CD4-positive, alpha-beta T cell (primary cell): ENCODE data around the gene ABCC9. TPM values are rescaled to one million over a fixed set of nuclear protein-coding genes. Genes with fewer than 3 reads are reported as not detected.
"Not testable (repeated sequence)": the region's sequence is repeated elsewhere in the genome, so short reads cannot be mapped to it uniquely, and the experiment has no call there.

Source experiments
- ATAC-seq: fragments of 200-7000 bp; cut with Tn5 transposase; one replicate; pipeline ENCODE4 v1.10.0; 2022; ENCODE audit warnings: mild to moderate bottlenecking; ENCODE audit not compliant: poor library complexity
- CTCF ChIA-PET: fragments of 350-600 bp; sonication (Branson Sonifier 250); formaldehyde crosslinking; loops from one replicate; lab custom pipeline; 2021; ENCODE audit warnings: antibody characterized with exemption, inconsistent platforms; lab: Charles Lee
- POLR2A ChIA-PET: fragments of 350-600 bp; sonication (Branson Sonifier 250); formaldehyde crosslinking; loops from one replicate; lab custom pipeline; 2021; ENCODE audit warnings: antibody characterized with exemption, inconsistent platforms; lab: Charles Lee
- DNase-seq, 14 experiments: peaks; one replicate each; pipeline ENCODE4 v3.0.0-alpha.2; 2013 to 2020; ENCODE audit warnings: mixed read lengths in 2 of 14
- H3K27ac ChIP-seq, 2 donors: one replicate each; pipeline versions ENCODE4 v1.5.1 to v1.7.0; 2013; ENCODE audit warnings: low read length in 2 of 2, low read depth in 1 of 2, mild to moderate bottlenecking in 1 of 2
- H3K27me3 ChIP-seq, 2 experiments: 1 replicate in 1 of 2; 2 replicates in 1 of 2; pipeline versions ENCODE4 v1.6.1 to v1.7.0; 2013; ENCODE audit warnings: low read length in 2 of 2, control low read depth in 1 of 2, mild to moderate bottlenecking in 1 of 2, moderate library complexity in 1 of 2; ENCODE audit not compliant: insufficient read depth in 2 of 2, control insufficient read depth in 1 of 2
- H3K36me3 ChIP-seq: one replicate; pipeline ENCODE4 v1.6.1; 2013; ENCODE audit warnings: low read length, control low read depth; ENCODE audit not compliant: insufficient read depth
- H3K4me1 ChIP-seq: one replicate; pipeline ENCODE4 v1.6.1; 2013; ENCODE audit warnings: low read length, control low read depth; ENCODE audit not compliant: insufficient read depth
- H3K4me3 ChIP-seq: one replicate; pipeline ENCODE4 v1.5.1; 2013; ENCODE audit warnings: mild to moderate bottlenecking, low read length, moderate library complexity
- H3K9me3 ChIP-seq, 2 experiments: 1 replicate in 1 of 2; 2 replicates in 1 of 2; pipeline versions ENCODE4 v1.6.1 to v1.7.0; 2013; ENCODE audit warnings: low read length in 2 of 2, mild to moderate bottlenecking in 2 of 2, control low read depth in 1 of 2, moderate library complexity in 1 of 2; ENCODE audit not compliant: control insufficient read depth in 1 of 2, insufficient read depth in 1 of 2
- H3K27ac Mint-ChIP-seq: one replicate; pipeline ENCODE4 v1.8.0; 2020; ENCODE audit warnings: mixed read lengths
- H3K27me3 Mint-ChIP-seq: one replicate; pipeline ENCODE4 v1.8.0; 2021; ENCODE audit warnings: mixed read lengths
- H3K36me3 Mint-ChIP-seq: one replicate; pipeline ENCODE4 v1.8.0; 2021; ENCODE audit warnings: low read depth, mixed read lengths
- H3K4me1 Mint-ChIP-seq: one replicate; pipeline ENCODE4 v1.8.0; 2021; ENCODE audit warnings: low read depth, mixed read lengths
- H3K4me3 Mint-ChIP-seq: one replicate; pipeline ENCODE4 v1.8.0; 2020; ENCODE audit warnings: mild to moderate bottlenecking, mixed read lengths
- H3K9me3 Mint-ChIP-seq: one replicate; pipeline ENCODE4 v1.8.0; 2020; ENCODE audit warnings: mixed read lengths
- intact Hi-C, 2 experiments: fragments of 100-400 bp; cut with DNase I in 1 of 2; cut with micrococcal nuclease in 1 of 2; formaldehyde crosslinking; loops; one replicate each; pipeline versions ENCODE4 v1.15.1 to v1.9.0; 2023 to 2025; cut with DNase I, micrococcal nuclease
- total RNA-seq, 174 experiments: library from RNA in 2 of 174; stranded (reverse) in 2 of 174; gene quantifications; one replicate each; pipeline ENCODE4 v1.2.3 and lab custom pipeline; 2021 to 2026
- TF ChIP-seq, protein P1 (sequence below): fragments of 200-600 bp; IDR thresholded peaks from one replicate; pipeline ENCODE4 v1.8.0; 2022; ENCODE audit warnings: antibody characterized with exemption, mild to moderate bottlenecking

ABCC9 gene
- total RNA-seq, 2 experiments from 2014 or later: not detected

DNA sequence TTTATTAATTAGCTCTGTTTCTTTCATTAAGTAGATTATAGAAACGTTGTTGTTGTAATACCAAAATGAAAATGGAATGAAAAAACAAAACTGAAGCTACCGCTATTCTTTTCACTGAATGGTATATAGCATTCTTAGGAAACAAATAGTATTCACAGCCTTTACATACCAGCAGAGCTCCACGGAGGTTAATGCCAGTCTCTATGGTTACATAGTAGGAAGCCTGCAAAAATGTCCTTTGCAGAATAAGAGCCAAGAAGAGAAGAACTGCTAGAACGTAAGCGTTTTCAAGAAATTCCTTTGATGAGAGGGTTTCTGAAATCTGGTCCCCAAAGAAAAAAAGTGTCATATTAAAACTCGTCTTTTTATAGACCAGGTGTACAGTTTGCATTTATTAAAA is 30.6 kb downstream of the ABCC9 start:
- H3K27me3 ChIP-seq: no peaks in the 10 kb centered on the region
- no peaks in the 10 kb centered on the region for H3K36me3 ChIP-seq
- Mint-ChIP-seq H3K27me3 (no peaks in the 10 kb centered on the region), H3K27ac (no peak overlapping the region), H3K4me3 (no peak overlapping the region), H3K36me3 (no peaks in the 10 kb centered on the region), H3K9me3 (no peaks in the 10 kb centered on the region), H3K4me1 (no peaks in the 10 kb centered on the region)
- ChIA-PET POLR2A (no interaction called here), CTCF (no interaction called here)
- H3K27ac ChIP-seq: no peak overlapping the region
- H3K4me3 ChIP-seq: no peak overlapping the region
- no peaks in the 10 kb centered on the region for H3K4me1 ChIP-seq
- no peaks in the 10 kb centered on the region for H3K9me3 ChIP-seq
- intact Hi-C loops: no loop called here
- TF ChIP-seq, protein P1, sequence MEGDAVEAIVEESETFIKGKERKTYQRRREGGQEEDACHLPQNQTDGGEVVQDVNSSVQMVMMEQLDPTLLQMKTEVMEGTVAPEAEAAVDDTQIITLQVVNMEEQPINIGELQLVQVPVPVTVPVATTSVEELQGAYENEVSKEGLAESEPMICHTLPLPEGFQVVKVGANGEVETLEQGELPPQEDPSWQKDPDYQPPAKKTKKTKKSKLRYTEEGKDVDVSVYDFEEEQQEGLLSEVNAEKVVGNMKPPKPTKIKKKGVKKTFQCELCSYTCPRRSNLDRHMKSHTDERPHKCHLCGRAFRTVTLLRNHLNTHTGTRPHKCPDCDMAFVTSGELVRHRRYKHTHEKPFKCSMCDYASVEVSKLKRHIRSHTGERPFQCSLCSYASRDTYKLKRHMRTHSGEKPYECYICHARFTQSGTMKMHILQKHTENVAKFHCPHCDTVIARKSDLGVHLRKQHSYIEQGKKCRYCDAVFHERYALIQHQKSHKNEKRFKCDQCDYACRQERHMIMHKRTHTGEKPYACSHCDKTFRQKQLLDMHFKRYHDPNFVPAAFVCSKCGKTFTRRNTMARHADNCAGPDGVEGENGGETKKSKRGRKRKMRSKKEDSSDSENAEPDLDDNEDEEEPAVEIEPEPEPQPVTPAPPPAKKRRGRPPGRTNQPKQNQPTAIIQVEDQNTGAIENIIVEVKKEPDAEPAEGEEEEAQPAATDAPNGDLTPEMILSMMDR: no peak
- ATAC-seq (no peak), DNase-seq (no peak)

DNA sequence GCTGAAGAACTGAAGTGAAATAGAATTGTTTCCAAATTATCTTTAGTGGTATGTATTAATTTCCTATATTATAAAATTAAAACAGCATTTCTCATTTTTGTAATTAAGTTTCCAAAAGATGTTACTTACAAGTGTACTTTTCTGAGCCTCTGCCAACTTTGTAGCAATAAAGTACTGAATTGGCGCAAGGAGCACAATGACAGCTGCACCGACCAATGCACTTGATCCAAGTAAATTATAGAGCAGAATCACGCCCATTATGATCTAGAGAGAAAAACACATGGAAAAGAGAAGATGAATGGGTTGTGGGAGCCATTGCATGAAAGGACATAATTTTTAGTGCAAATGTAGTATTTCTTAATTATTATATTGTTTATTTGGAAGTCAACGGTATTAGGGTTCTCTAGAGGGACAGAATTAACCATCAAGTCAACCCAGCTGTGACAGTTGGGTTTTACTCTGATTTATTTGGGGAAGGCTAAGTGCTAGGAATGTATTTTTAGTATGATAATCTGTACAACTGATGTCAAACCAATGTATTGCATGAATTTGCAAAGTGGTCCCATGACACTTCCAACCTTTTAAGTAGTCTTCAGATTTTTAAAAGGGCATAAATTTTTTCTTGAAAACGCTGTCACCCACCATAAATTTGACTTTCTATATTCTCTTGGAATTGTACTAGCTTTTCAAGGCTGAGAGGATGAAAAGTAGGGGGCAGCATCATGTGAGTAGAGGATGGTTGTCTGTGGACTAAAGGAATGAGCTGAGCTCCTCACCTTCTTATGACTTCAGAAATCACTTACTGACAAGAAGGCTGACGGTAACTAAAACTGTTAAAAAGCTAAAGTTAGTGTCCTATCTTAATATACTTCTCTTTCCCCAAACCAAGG is 33.0 kb downstream of the ABCC9 start:
- DNase-seq (no peak), ATAC-seq (no peak)
- Histone ChIP-seq H3K27me3 (no peaks in the 10 kb centered on the region), H3K4me3 (no peak overlapping the region), H3K9me3 (no peaks in the 10 kb centered on the region), H3K27ac (no peak overlapping the region), H3K36me3 (no peaks in the 10 kb centered on the region), H3K4me1 (no peaks in the 10 kb centered on the region)
- ChIA-PET CTCF (no interaction called here), POLR2A (no interaction called here)
- no peaks in the 10 kb centered on the region for H3K4me1 Mint-ChIP-seq
- no peak overlapping the region for H3K4me3 Mint-ChIP-seq
- TF ChIP-seq, protein P1: no peak
- intact Hi-C loops: no loop called here
- no peaks in the 10 kb centered on the region for H3K36me3 Mint-ChIP-seq
- H3K27ac Mint-ChIP-seq: no peak overlapping the region
- no peaks in the 10 kb centered on the region for H3K27me3 Mint-ChIP-seq
- peaks cover 1% of the 10 kb centered on the region for H3K9me3 Mint-ChIP-seq

DNA sequence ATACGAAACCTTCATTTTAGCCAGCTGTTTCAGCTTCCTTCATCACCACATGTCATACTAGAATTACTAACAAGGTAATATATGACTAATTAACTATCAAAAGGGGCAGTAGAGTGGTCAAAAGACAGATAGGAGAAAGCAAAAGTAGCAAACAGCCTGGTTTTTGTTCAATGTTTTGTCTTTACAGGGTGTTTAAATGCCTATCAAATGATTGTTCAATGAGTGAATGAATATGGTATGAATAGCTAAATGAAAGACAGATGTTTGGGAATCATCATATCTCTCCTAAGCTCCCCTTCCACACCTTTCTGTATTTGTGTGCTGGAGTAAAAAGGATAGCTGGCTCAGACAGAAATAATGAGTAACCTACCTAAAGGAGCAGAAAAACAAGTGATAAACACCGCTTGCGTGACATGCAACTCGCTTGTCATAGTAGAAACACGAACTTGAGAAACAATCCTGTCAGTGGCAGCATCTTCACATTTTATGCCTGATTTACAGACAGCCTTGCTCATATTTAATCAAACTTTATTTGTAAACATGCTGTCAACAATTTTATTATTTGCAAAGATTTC is 34.2 kb downstream of the ABCC9 start:
- H3K27ac ChIP-seq: no peak overlapping the region
- no peaks in the 10 kb centered on the region for H3K27me3 ChIP-seq
- ChIA-PET CTCF (no interaction called here), POLR2A (no interaction called here)
- H3K4me1 ChIP-seq: no peaks in the 10 kb centered on the region
- DNase-seq (no peak), ATAC-seq (no peak)
- no peaks in the 10 kb centered on the region for H3K36me3 ChIP-seq
- H3K9me3 ChIP-seq: no peaks in the 10 kb centered on the region
- Mint-ChIP-seq H3K27ac (no peak overlapping the region), H3K36me3 (no peaks in the 10 kb centered on the region), H3K4me3 (no peak overlapping the region), H3K4me1 (no peaks in the 10 kb centered on the region), H3K27me3 (peaks cover under 1% of the 10 kb centered on the region), H3K9me3 (peaks cover 1% of the 10 kb centered on the region)
- intact Hi-C loops: no loop called here
- H3K4me3 ChIP-seq: no peak overlapping the region
- TF ChIP-seq, protein P1: no peak

DNA sequence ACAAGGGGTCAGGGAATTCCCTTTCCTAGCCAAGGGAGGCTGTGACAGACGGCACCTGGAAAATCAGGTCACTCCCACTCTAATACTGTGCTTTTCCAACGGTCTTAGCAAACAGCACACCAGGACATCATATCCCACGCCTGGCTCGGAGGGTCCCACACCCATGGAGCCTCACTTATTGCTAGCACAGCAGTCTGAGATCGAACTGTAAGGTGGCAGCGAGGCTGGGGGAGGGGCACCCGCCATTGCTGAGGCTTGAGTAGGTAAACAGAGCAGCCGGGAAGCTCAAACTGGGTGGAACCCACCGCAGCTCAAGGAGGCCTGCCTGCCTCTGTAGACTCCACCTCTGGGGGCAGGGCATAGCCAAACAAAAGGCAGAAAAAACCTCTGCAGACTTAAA is 41.7 kb downstream of the ABCC9 start:
- H3K4me1 Mint-ChIP-seq, H3K9me3 Mint-ChIP-seq, H3K36me3 Mint-ChIP-seq, H3K4me3 ChIP-seq, H3K27ac Mint-ChIP-seq, POLR2A ChIA-PET, H3K4me1 ChIP-seq, H3K9me3 ChIP-seq, H3K27me3 ChIP-seq, DNase-seq, intact Hi-C loops, CTCF ChIA-PET, H3K4me3 Mint-ChIP-seq, H3K27ac ChIP-seq, H3K36me3 ChIP-seq, ATAC-seq: not testable (repeated sequence)
- H3K27me3 Mint-ChIP-seq: peaks cover 11% of the 10 kb centered on the region
